H9 (cell line): Measurements from ENCODE around the gene ITPKB. TPM values are rescaled to one million over a fixed set of nuclear protein-coding genes. Genes with fewer than 3 reads are reported as not detected.

Source experiments
- DNase-seq: peaks from one replicate; pipeline ENCODE4 v3.0.0-alpha.2; 2017
- H2AFZ ChIP-seq: one replicate; pipeline ENCODE4 v1.6.1; 2013; ENCODE audit warnings: mild to moderate bottlenecking, low read length, control low read depth, moderate library complexity
- H2AK5ac ChIP-seq: 2 replicates; pipeline ENCODE4 v1.6.1; 2013; ENCODE audit warnings: low read length, control low read depth, mixed read lengths; ENCODE audit not compliant: insufficient read length
- H2BK120ac ChIP-seq: one replicate; pipeline ENCODE4 v1.6.1; 2013; ENCODE audit warnings: low read depth, mild to moderate bottlenecking, low read length, control low read depth, inconsistent platforms; ENCODE audit not compliant: poor library complexity, severe bottlenecking
- H2BK12ac ChIP-seq: 2 replicates; pipeline ENCODE4 v1.6.1; 2013; ENCODE audit warnings: low read length, control low read depth, mixed read lengths, low read depth; ENCODE audit not compliant: insufficient read length
- H2BK15ac ChIP-seq: 2 replicates; pipeline ENCODE4 v1.6.1; 2013; ENCODE audit warnings: low read depth, low read length, control low read depth
- H2BK20ac ChIP-seq: one replicate; pipeline ENCODE4 v1.6.1; 2013; ENCODE audit warnings: low read depth, mild to moderate bottlenecking, low read length, control low read depth, inconsistent platforms; ENCODE audit not compliant: poor library complexity, severe bottlenecking
- H2BK5ac ChIP-seq: 2 replicates; pipeline ENCODE4 v1.6.1; 2013; ENCODE audit warnings: low read length, control low read depth, mixed read lengths; ENCODE audit not compliant: insufficient read length
- H3K14ac ChIP-seq: 2 replicates; pipeline ENCODE4 v1.6.1; 2013; ENCODE audit warnings: low read length, control low read depth; ENCODE audit not compliant: insufficient read depth
- H3K18ac ChIP-seq: 2 replicates; pipeline ENCODE4 v1.6.1; 2013; ENCODE audit warnings: low read depth, mild to moderate bottlenecking, mixed read lengths, low read length, control low read depth; ENCODE audit not compliant: insufficient read length
- H3K23ac ChIP-seq: 2 replicates; pipeline ENCODE4 v1.6.1; 2013; ENCODE audit warnings: low read length, control low read depth, mixed read lengths, low read depth; ENCODE audit not compliant: insufficient read length
- H3K23me2 ChIP-seq: 2 replicates; pipeline ENCODE4 v1.6.1; 2013; ENCODE audit warnings: low read depth, mild to moderate bottlenecking, mixed read lengths, low read length, control low read depth; ENCODE audit not compliant: insufficient read length, poor library complexity, severe bottlenecking
- H3K27ac ChIP-seq: 2 replicates; pipeline ENCODE4 v1.5.1; 2013; ENCODE audit warnings: low read length, control low read depth, mixed read lengths, low read depth; ENCODE audit not compliant: insufficient read length
- H3K27me3 ChIP-seq: 2 replicates; pipeline ENCODE4 v1.6.1; 2013; ENCODE audit warnings: low read length, control low read depth, inconsistent platforms; ENCODE audit not compliant: insufficient read depth
- H3K4ac ChIP-seq: 2 replicates; pipeline ENCODE4 v1.6.1; 2013; ENCODE audit warnings: low read depth, mild to moderate bottlenecking, control low read depth, inconsistent platforms, low read length, moderate library complexity
- H3K4me1 ChIP-seq: 2 replicates; pipeline ENCODE4 v1.6.1; 2013; ENCODE audit warnings: low read length, control low read depth, inconsistent platforms; ENCODE audit not compliant: insufficient read depth
- H3K4me2 ChIP-seq: 2 replicates; pipeline ENCODE4 v1.6.1; 2013; ENCODE audit warnings: low read length, control low read depth, mixed read lengths; ENCODE audit not compliant: insufficient read length, insufficient read depth
- H3K56ac ChIP-seq: 2 replicates; pipeline ENCODE4 v1.6.1; 2013; ENCODE audit warnings: low read depth, mild to moderate bottlenecking, mixed read lengths, low read length, control low read depth; ENCODE audit not compliant: insufficient read length
- H3K79me1 ChIP-seq: 2 replicates; pipeline ENCODE4 v1.6.1; 2013; ENCODE audit warnings: low read depth, mild to moderate bottlenecking, moderate library complexity, low read length, control low read depth, inconsistent platforms; ENCODE audit not compliant: insufficient read depth, poor library complexity, severe bottlenecking
- H3K79me2 ChIP-seq: 2 replicates; pipeline ENCODE4 v1.6.1; 2013; ENCODE audit warnings: low read length, control low read depth, inconsistent platforms; ENCODE audit not compliant: insufficient read depth
- H3K9ac ChIP-seq: 2 replicates; pipeline ENCODE4 v1.6.1; 2013; ENCODE audit warnings: low read length, control low read depth, mixed read lengths; ENCODE audit not compliant: insufficient read length; ENCODE audit errors: extremely low read depth
- H3K9me3 ChIP-seq: one replicate; pipeline ENCODE4 v1.6.1; 2013; ENCODE audit warnings: low read depth, low read length, inconsistent platforms; ENCODE audit not compliant: control insufficient read depth
- H3T11ph ChIP-seq: one replicate; pipeline ENCODE4 v1.6.1; 2013; ENCODE audit warnings: mild to moderate bottlenecking, low read length, control low read depth, inconsistent platforms
- H4K20me1 ChIP-seq: one replicate; pipeline ENCODE4 v1.6.1; 2013; ENCODE audit not compliant: control insufficient read depth, insufficient read length, insufficient read depth
- H4K5ac ChIP-seq: 2 replicates; pipeline ENCODE4 v1.6.1; 2013; ENCODE audit warnings: low read depth, mild to moderate bottlenecking, mixed read lengths, low read length, control low read depth; ENCODE audit not compliant: insufficient read length
- H4K8ac ChIP-seq: replicated peaks from 2 replicates; pipeline ENCODE4 v1.6.1; 2013; ENCODE audit warnings: low read length, control low read depth, mixed read lengths, low read depth; ENCODE audit not compliant: insufficient read length
- H4K91ac ChIP-seq: 2 replicates; pipeline ENCODE4 v1.6.1; 2013; ENCODE audit warnings: low read depth, mild to moderate bottlenecking, moderate library complexity, mixed read lengths, low read length, control low read depth; ENCODE audit not compliant: insufficient read length
- H3K27ac Mint-ChIP-seq, 3 experiments: 2 replicates in 2 of 3; 3 replicates in 1 of 3; pipeline ENCODE4 v1.8.0; 2020 to 2021; ENCODE audit warnings: mixed read lengths in 3 of 3, mild to moderate bottlenecking in 1 of 3, moderate library complexity in 1 of 3
- H3K27me3 Mint-ChIP-seq: 2 replicates; pipeline ENCODE4 v1.8.0; 2021; ENCODE audit warnings: low read depth, mild to moderate bottlenecking, moderate library complexity, mixed read lengths
- H3K36me3 Mint-ChIP-seq, 3 experiments: 2 replicates in 2 of 3; 3 replicates in 1 of 3; pipeline ENCODE4 v1.8.0; 2020 to 2021; ENCODE audit warnings: low read depth in 3 of 3, mixed read lengths in 3 of 3; ENCODE audit not compliant: insufficient read depth in 1 of 3
- H3K4me1 Mint-ChIP-seq, 2 experiments: 2 replicates each; pipeline ENCODE4 v1.8.0; 2020; ENCODE audit warnings: mixed read lengths in 2 of 2
- H3K4me3 Mint-ChIP-seq, 2 experiments: 2 replicates in 1 of 2; 3 replicates in 1 of 2; pipeline ENCODE4 v1.8.0; 2020 to 2021; ENCODE audit warnings: mild to moderate bottlenecking in 2 of 2, mixed read lengths in 2 of 2, moderate library complexity in 1 of 2
- H3K9me3 Mint-ChIP-seq, 2 experiments: 2 replicates in 1 of 2; 3 replicates in 1 of 2; pipeline ENCODE4 v1.8.0; 2020; ENCODE audit warnings: mild to moderate bottlenecking in 2 of 2, mixed read lengths in 2 of 2, moderate library complexity in 1 of 2
- CTCF ChIP-seq: fragments of 200-600 bp; sonication (generic); conservative IDR thresholded peaks from 3 replicates; pipeline ENCODE4 v1.8.0; 2021; ENCODE audit warnings: antibody characterized with exemption, mild to moderate bottlenecking
- WGBS: extraction: QIAGEN DNeasy Blood & Tissue Kit; methylation state at CpG from one replicate; pipeline ENCODE4 v1.1.7; 2013; ENCODE audit warnings: missing lambda C conversion rate, low lambda C conversion rate, mixed read lengths; ENCODE audit not compliant: insufficient read length; ENCODE audit errors: extremely low coverage; 5-methylcytosine and 5-hydroxymethylcytosine counted together
- total RNA-seq: library from RNA; stranded (reverse); gene quantifications from 2 replicates; pipeline ENCODE4 v1.2.1, GENCODE V29; 2021

The ITPKB gene
- total RNA-seq, 1 experiment from 2014 or later: 3.8 TPM

GRCh38 chr1:226602186-226603021 lies 136.7 kb downstream of the ITPKB start:
- no peak overlapping the region for H2BK120ac ChIP-seq
- H3K27ac ChIP-seq: no peak overlapping the region
- no CpG with 5 or more reads among the region's 24 CpGs for WGBS
- H3K79me2 ChIP-seq: no peaks in the 10 kb centered on the region
- H3K18ac ChIP-seq: no peak overlapping the region
- Mint-ChIP-seq H3K27me3 (peaks cover 1% of the 10 kb centered on the region), H3K36me3 (no peaks in the 10 kb centered on the region), H3K4me3 (no peak overlapping the region), H3K27ac (no peak overlapping the region), H3K4me1 (peaks cover 21 to 41% of the 10 kb centered on the region in 2 experiments), H3K9me3 (no peaks in the 10 kb centered on the region)
- H4K91ac ChIP-seq: no peak overlapping the region
- DNase-seq: no peak
- no peaks in the 10 kb centered on the region for H3K79me1 ChIP-seq
- H3K9me3 ChIP-seq: no peaks in the 10 kb centered on the region
- no peak overlapping the region for H2BK5ac ChIP-seq
- H4K5ac ChIP-seq: no peak overlapping the region
- H2BK12ac ChIP-seq: no peak overlapping the region
- no peak for TF ChIP-seq CTCF
- H3K23ac ChIP-seq: no peak overlapping the region
- no peaks in the 10 kb centered on the region for H3K27me3 ChIP-seq
- no peak overlapping the region for H4K8ac ChIP-seq
- H3K23me2 ChIP-seq: no peaks in the 10 kb centered on the region
- no peak overlapping the region for H2BK20ac ChIP-seq
- H3K4ac ChIP-seq: no peak overlapping the region
- no peak overlapping the region for H3T11ph ChIP-seq
- no peak overlapping the region for H2BK15ac ChIP-seq
- no peaks in the 10 kb centered on the region; the same call in 1 of the 2 replicates for H3K4me1 ChIP-seq
- H2AK5ac ChIP-seq: no peak overlapping the region
- H2AFZ ChIP-seq: no peak overlapping the region
- no peaks in the 10 kb centered on the region for H4K20me1 ChIP-seq
- no peak overlapping the region for H3K14ac ChIP-seq
- no peak overlapping the region for H3K4me2 ChIP-seq
- no peak overlapping the region for H3K9ac ChIP-seq
- H3K56ac ChIP-seq: no peak overlapping the region
